DMS53 (cell line): ENCODE measurements around the gene POF1B.
"Not testable (repeated sequence)": the region's sequence is repeated elsewhere in the genome, so short reads cannot be mapped to it uniquely, and the experiment has no call there.

Experiments
- DNase-seq: peaks from one replicate; lab custom pipeline; 2025; lab: John Stamatoyannopoulos, UW

Gene POF1B

DNA sequence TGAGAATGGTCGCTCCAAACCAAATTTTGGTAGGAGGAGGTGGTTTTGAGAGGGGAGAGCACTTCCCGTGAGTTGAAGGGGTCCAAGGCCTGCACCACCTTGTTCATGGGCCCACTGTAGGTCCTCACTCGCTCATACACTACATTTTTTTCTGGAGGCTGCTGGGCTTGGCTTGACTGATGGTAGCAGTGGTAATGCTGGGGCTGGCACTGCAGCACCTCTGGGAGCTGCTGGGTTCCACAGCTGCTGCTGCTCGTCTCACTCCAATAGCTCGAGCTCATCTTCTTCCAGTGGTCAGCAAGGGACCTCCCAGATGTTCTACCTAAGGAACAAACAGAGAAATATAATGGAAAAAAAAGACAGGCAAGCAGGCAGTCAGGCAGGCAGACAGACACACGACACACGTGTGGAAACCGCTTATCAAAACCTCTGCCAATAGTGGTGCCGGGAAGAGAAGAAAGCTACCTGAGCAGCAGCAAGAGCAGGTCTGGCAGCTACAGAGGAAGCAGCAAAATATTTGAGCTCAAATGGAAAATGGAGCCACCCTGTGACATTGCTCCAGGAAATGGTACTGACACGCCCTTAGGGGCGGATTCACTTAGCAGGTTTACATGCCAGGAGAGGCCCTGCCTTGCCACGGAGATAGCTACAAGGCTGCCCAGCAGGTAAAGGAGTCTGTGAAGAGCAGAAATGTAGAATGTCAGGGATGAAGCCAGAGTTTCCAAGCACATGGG lies at the start of gene POF1B:
Gene POF1B (minus strand): TSS at position 492 of the 734 bp plus-strand sequence. CDS start 211 bp downstream, at position 281.
- DNase-seq: peak; percentile 86

DNA sequence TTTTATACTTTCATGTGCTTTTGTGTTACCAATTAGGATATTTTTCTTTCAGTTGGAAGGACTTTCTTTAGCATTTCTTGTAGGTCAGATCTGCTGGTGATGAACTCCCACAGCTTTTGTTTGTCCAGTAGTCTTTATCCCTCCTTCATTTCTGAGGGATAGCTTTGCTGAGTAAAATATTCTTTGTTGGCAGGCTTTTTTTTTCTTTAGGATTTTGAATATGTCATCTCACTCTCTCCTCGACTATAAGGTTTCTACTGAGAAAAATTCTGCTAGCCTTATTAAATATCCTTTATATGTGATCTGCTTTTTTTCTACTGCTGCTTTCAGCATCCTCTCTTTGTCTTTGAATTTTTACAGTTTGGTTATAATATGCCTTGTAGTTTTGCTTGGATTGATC lies 49.6 kb upstream of the POF1B start:
- no peak for DNase-seq

DNA sequence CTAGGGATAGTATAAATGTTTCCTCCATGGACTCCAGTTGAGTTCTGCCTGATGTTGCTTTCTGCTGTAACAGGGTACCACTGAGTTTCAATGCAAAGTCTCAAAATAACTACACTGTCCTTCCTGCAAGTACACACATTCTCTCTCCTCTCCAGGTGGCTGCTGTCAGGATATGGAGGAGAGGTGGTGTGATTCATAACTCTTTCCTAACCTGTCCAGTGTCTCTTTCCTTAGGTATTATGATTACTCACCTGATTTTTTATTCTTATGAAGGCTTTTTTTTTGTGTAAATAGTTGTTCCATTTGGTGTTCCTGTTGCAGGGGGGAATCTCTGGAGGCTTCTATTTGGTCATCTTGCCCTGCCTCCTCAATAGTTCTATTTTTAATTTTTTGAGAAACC lies 39.8 kb upstream of the POF1B start:
- no peak for DNase-seq

DNA sequence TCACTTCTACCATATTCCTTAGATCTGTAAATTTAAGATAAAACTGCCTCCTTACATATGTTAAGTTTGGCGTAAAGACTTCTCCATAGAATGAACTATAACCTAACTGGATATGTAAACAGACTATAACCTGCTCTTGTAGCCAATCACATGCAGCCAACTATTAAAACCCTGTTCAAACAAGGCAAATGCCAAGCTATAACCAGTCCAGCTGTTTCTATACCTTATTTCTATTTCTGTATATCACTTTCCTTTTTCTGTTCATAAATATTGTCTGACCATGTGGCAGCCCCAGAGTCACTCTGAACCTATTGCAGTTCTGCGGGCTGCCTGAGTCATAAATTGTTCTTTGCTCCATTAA lies 12.4 kb upstream of the POF1B start:
- DNase-seq: no peak

- DNase-seq: no peak
These were observed 11.9 kb upstream of the POF1B start for GRCh38 chrX:85391185-85391877.

GRCh38 chrX:85381602-85382001 lies 2.1 kb upstream of the POF1B start:
- no peak for DNase-seq

- DNase-seq: peak; percentile 58
These were observed 1.0 kb downstream of the POF1B start for GRCh38 chrX:85378461-85378860.

- DNase-seq: peak; percentile 66
These were observed 4.1 kb downstream of the POF1B start for GRCh38 chrX:85375333-85375738.

DNA sequence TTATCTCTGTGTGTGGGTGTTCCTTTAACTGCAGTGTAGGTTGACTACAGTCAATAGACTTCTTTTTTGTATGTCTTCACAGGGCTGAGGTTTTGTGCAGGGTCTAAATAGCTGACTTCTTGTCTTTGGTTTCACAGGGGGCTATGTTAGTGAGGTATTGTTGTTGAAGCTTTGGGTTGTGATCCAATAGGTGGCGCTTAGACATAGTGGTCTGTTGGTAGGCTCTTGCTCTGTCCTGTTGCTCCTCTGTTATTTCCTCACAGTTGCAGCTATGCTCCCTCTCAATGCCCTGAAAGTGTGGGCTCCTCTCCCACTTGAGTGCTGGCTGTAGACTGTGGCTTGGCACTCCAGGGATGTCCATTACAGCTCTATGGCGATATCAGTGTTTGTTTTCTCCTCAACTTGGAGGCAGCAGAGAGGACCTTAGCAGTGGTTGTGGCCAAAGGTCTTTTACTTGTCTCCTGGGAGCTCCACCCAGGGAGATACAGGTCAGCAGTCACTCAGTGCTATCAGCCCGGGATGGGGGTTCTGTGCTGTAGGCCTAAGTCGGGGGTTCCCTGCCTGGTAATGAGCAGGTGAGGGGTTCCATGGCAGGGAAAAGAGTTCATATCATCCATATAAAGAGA lies 14.0 kb downstream of the POF1B start:
- peak; percentile 2 for DNase-seq

DNA sequence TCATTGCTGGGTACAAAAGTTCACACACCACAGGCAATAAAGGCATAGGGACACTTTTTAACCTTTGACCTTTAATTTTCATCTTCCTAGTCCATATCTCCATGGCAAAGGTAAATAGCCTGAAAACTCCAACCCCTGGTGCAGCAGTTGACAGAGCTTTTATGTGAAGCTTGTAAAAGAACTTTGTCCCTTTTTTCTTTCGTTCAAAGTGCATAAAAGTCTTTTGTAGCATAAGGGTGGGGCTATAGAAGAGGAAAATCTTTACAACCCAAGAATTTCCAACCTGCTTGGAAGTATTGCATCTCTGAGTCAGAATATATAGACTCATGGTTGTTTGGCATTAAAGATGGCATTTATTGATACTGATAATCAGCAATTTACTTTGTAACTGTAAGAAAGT lies 20.4 kb downstream of the POF1B start:
- DNase-seq: no peak

- no peak for DNase-seq
These were observed 33.9 kb downstream of the POF1B start for GRCh38 chrX:85345523-85345922.

DNA sequence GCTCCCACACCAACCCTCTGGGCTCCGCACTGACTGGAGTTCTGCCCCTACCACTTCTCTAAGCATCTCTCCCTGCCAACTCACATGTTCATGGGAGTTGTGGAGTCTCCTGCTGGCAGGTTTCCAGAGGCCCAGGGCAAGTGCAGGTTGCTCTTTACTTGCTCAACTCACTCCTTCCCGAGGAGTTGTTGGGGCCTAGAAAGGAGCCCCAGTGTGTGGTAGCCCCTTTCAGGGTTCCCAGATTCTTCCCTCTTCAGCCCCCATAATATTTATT lies 52.5 kb downstream of the POF1B start:
- DNase-seq: no peak

DNA sequence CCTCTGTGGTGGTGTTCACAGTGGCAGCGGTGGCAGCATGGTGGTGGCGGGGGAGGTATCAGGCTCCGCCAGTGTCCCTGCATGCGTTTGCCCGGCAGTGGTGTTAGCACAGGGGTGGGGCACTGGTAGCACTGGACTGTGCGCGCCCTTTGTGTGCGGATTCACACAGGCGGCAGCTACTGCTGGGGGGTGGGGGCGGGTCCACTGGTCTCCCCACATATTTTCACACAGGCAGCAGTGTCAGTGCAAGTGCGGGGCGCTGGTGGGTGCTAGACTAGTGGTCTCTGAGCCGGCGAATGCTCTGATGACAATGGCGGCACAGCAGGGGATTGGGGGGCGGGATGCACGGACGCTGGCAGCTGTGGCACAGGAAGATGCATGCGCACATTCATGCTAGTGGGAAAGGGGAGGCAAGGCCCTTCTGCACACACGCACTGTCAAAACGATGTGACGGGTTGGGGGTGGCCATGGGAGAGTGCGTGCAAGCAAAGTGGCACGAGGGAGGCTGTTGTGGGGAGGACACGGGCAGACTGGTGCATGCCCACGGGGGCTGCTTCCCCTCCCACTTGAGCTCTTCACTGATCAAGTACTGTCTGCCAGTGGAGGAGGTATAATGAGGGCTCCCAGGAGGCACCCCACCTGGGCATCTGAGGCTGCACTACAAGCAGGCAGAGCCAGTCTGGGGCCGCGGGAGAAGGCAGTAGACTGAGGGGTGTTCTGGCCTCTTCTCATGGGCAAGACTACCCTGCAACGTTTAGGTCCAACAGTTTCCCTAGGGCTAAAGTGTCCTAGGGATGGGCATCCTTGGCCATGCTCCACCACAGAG lies 53.0 kb downstream of the POF1B start:
- DNase-seq: no peak

- not testable (repeated sequence) for DNase-seq
These were observed 68.1 kb downstream of the POF1B start for GRCh38 chrX:85311348-85311747.

DNA sequence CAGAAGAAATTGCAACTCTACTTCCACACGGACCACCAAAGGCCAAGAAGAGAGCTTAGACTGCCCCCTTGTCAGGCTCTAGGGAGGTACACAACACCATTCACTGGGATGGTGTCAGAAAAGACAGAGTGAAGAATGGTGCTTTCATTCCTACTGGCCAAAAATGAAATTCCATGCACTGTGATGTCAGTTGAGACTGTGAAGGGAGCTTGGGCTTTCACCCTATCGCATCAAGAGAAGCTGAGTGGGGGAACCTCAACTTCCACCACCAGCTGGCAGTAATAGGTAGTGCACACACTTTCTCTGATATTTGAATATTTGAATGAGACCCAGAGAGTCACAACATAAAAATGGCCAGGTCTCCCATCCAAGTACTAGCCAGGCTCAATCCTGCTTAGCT lies 69.7 kb downstream of the POF1B start:
- DNase-seq: peak; percentile 39

DNA sequence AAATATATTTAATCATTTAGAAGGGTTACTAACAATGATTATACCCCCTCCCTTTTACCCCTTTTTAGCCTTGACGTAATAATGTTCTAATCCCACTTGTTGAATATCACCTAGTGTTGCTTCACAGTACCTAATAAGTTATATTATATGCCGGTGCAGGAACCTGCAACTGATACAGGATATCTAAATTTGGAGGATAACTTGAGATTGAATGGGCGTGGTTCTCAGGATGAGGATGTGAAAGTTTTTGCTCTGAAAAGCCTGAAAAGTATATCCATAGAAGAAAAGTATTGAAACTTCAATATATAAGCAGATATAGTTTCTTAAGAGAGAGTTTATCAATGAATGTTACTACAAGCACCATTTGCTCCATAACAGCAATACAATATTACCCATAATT lies 75.9 kb downstream of the POF1B start:
- no peak for DNase-seq

DNA sequence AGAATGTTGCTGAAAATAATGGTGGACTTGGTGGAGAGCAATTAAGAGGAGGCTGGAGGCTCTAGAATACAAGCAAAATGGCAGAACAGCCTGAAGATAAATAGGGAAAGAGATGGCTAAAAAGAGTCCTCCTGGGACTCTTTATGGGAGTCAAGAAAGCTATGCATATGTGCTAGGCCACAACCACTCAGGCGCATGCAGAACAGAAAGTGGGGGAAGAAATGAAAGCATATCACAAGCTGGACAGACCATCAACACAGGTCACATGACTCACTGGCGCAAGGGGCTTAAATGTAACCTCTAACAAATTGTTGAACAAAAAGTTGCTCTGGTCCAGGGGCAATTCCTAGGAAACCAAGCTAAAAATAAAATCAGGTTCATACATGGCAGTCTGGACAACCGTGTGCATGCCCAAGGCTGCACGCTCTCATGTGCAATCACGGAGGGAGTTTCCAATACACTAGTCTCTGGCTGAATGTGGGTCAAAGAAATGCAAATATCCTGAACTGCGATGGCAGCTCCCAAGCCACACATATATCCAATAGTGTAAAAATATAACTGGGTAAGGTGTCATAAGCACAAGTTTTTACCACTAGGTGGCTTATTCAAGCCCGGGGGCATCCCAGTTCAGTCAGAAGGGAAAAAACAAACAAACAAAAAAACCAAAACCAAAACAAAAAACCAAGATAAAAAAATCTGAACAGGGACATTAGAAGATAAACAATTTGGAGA lies 90.3 kb downstream of the POF1B start:
- peak; percentile 27 for DNase-seq

GRCh38 chrX:85285286-85285685 lies 94.2 kb downstream of the POF1B start:
- DNase-seq: not testable (repeated sequence)

DNA sequence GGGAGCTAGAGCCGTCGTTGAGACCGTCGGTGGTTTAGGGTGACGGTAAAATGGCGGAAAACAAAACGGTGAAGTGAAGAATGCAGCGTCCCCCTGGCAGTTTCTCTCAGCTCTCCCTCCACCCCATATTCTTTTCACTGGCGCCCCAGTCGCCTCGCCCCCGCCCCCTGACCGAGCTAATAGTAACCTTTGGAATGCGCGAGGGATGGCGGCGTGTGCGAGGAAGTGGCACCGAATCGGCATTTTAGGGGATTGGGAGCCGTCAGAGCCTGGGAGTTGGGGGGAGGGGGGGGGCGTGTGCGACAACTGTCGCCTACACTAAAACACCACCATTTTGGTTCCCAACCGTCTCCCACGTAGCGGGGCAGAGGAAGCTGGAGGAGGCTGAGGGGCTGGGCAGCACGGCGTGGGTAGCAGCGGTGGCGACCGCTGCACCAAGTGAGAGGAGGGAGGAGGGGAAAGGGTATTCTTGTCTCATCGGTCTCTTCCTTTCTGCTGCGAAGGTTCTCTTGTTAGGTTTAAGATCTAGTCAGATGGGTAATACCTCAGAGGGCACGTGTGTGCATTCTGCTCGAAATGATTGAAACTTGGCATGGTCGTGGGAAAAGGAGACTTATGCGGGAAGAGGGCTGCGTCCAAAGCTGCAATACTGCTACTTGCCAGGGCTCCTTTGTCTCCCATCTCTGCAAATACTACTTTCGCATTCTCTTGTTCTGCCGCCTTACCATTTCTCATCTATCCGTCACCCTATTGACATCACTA lies 134.8 kb downstream of the POF1B start:
- DNase-seq: peak; percentile 59

- peak; percentile 69 for DNase-seq
These were observed 135.6 kb downstream of the POF1B start, which contains the start of the genes SATL1 and ZNF711 for GRCh38 chrX:85243761-85244449. Gene SATL1 (minus strand): TSS chrX:85243779. CDS start chrX:85108968, 134,811 bp downstream. Gene ZNF711 (plus strand): TSS chrX:85243991. CDS start chrX:85247573, 3,582 bp downstream.
